Heart right ventricle (tissue), 16 donors: ENCODE data around the gene UBLCP1. TPM values are rescaled to one million over a fixed set of nuclear protein-coding genes. Genes with fewer than 3 reads are reported as not detected.
A peak's percentile ranks its signal among the peaks of the same experiment; 100 is the strongest.

ENCODE experiments used
- ATAC-seq, 8 donors: fragments of 200-7000 bp; cut with Tn5 transposase; one replicate each; pipeline ENCODE4 v1.9.1; 2020; ENCODE audit warnings: mild to moderate bottlenecking in 8 of 8, moderate library complexity in 8 of 8, moderate number of reproducible peaks in 1 of 8
- DNase-seq, 2 donors: peaks; one replicate each; pipeline ENCODE4 v3.0.0-alpha.2; 2020
- H3K27ac ChIP-seq, 10 donors: fragments of 200-600 bp; sonication (generic) in 2 of 10; one replicate each; pipeline versions ENCODE4 v1.5.0 to v1.8.0; 2020 to 2022; ENCODE audit warnings: mild to moderate bottlenecking in 3 of 10
- H3K27me3 ChIP-seq, 7 donors: fragments of 200-600 bp; one replicate each; pipeline ENCODE4 v1.8.0; 2021 to 2022; ENCODE audit warnings: mild to moderate bottlenecking in 2 of 7
- H3K36me3 ChIP-seq, 9 donors: fragments of 200-600 bp; sonication (generic) in 1 of 9; one replicate each; pipeline versions ENCODE4 v1.5.0 to v1.8.0; 2020 to 2022; ENCODE audit warnings: mild to moderate bottlenecking in 2 of 9
- H3K4me1 ChIP-seq, 9 donors: fragments of 200-600 bp; sonication (generic) in 1 of 9; one replicate each; pipeline versions ENCODE4 v1.5.0 to v1.8.0; 2020 to 2022; ENCODE audit warnings: mild to moderate bottlenecking in 4 of 9
- H3K4me3 ChIP-seq, 10 donors: fragments of 200-600 bp; sonication (generic) in 2 of 10; one replicate each; pipeline versions ENCODE4 v1.5.0 to v1.8.0; 2020 to 2022; ENCODE audit warnings: mild to moderate bottlenecking in 7 of 10, moderate library complexity in 2 of 10
- H3K9me3 ChIP-seq, 11 donors: fragments of 200-600 bp in 10 of 11; sonication (generic) in 2 of 11; one replicate each; pipeline versions ENCODE4 v1.5.0 to v1.8.0; 2013 to 2022; ENCODE audit warnings: mild to moderate bottlenecking in 2 of 11, control low read depth in 1 of 11, moderate library complexity in 1 of 11
- WGBS, 2 donors: extraction: QIAGEN DNeasy Blood & Tissue Kit; methylation state at CpG; one replicate each; pipeline ENCODE4 v1.1.7; 2013; ENCODE audit warnings: inconsistent platforms in 1 of 2; 5-methylcytosine and 5-hydroxymethylcytosine counted together
- intact Hi-C, 10 donors: fragments of 100-400 bp; cut with DNase I; formaldehyde crosslinking; loops; one replicate each; pipeline versions ENCODE4 v1.11.1 to v1.14.2; 2022
- long read RNA-seq, 3 donors: library from polyadenylated mRNA; unstranded; transcript quantifications; one replicate each; pipeline ENCODE4 v2.0.0, GENCODE V29; 2020 to 2021
- polyA plus RNA-seq, 2 donors: library from polyadenylated mRNA; stranded (reverse); fragments of 200-250 nt; gene quantifications; one replicate each; pipeline ENCODE4 v1.2.3, GENCODE V29; 2013
- total RNA-seq, 10 donors: library from RNA; stranded (reverse); fragmentation: NEBNext Ultra II Directional in 3 of 10; extraction: Animal tissue kit (Norgen Biotek cat#: 25700) in 3 of 10; gene quantifications; one replicate each; pipeline versions ENCODE4 v1.2.1 to v1.2.4, GENCODE V29; 2021 to 2023
- TF ChIP-seq, protein P1 (sequence below), 9 donors: fragments of 200-600 bp; sonication (generic) in 2 of 9; IDR thresholded peaks; one replicate each; pipeline versions ENCODE4 v1.5.0 to v1.8.0; 2021 to 2022; ENCODE audit warnings: antibody characterized with exemption in 9 of 9, mild to moderate bottlenecking in 5 of 9, moderate library complexity in 1 of 9
- donor health status: Arrhythmogenic right ventricular cardiomyopathy.
- donor health status: ischemic (EF 13 %, LVEDD 7.1; RV severe dilation, severe dysfunction).
- donor health status: healthy with polysubstance abuse.
- donor health status: DM: no; HTN: yes; CAD: no.
- donor health status: DM: no; HTN: no; CAD: no.
- donor health status: ischemic (EF 25% LVEDD 6.9; RV normal size, moderate dysfunction).
- donor health status: ischemic (EF 25% LVEDD 5.7; RV mildly dilated, moderate dysfunction).
- donor health status: healthy.
- donor health status: DM: yes; HTN: yes; CAD: no.
- donor health status: Ischemic cardiomyopathy.
- donor health status: ischemic (EF 35%, LVEDD 5.7; RV mildly dilated, moderate dysfunction).
- donor health status: nonischemic (EF 11% LVEDD 7.7; RV severe dilation, severe dysfunction).
- donor health status: DM: yes; HTN: yes; CAD: no.
- donor health status: PGD.
- donor health status: ischemic (EF 29% LVEDD 5.4; RV normal size, mild dysfunction).
- donor health status: nonischemic (EF 23%, LVEDD 6.1; RV moderate dilation, normal function).

UBLCP1 gene
- total RNA-seq (10 to 100 TPM; 11.6 to 17.0 (median 13.9) TPM), polyA plus RNA-seq (10 to 100 TPM; 12.4 to 20.9 TPM)
- long read RNA-seq, donor 1, transcript UBLCP1-201 (11 exons, 2,392 nt): major isoform, 8 of 8 reads
- long read RNA-seq, donor 1, partial matches to known transcripts: 0 of 8 reads
- long read RNA-seq, donor 1, other reads (novel, unspliced or antisense): 0 of 8 reads
- long read RNA-seq, donor 2, transcript UBLCP1-201 (11 exons, 2,392 nt): major isoform, 10 of 14 reads
- long read RNA-seq, donor 2, partial matches to known transcripts: 1 of 14 reads
- long read RNA-seq, donor 2, other reads (novel, unspliced or antisense): 3 of 14 reads
- long read RNA-seq, donor 3, transcript UBLCP1-201 (11 exons, 2,392 nt): major isoform, 47 of 49 reads
- long read RNA-seq, donor 3, partial matches to known transcripts: 1 of 49 reads
- long read RNA-seq, donor 3, other reads (novel, unspliced or antisense): 1 of 49 reads

- peak within 1 kb of the TSS; percentile 72 to 98 (median 88) for H3K27ac ChIP-seq
- H3K9me3 ChIP-seq: peaks cover 0 to 4% (median 0%) of the 10 kb centered on the region in 11 donors
- no peaks in the 10 kb centered on the region for H3K27me3 ChIP-seq
- H3K4me3 ChIP-seq: peak within 1 kb of the TSS; percentile 66 to 98 (median 90)
- H3K36me3 ChIP-seq: no peaks in the 10 kb centered on the region
- ATAC-seq (peak; percentile 93 to 96 (median 95)), DNase-seq (peak; percentile 79 to 85)
- TF ChIP-seq, protein P1, sequence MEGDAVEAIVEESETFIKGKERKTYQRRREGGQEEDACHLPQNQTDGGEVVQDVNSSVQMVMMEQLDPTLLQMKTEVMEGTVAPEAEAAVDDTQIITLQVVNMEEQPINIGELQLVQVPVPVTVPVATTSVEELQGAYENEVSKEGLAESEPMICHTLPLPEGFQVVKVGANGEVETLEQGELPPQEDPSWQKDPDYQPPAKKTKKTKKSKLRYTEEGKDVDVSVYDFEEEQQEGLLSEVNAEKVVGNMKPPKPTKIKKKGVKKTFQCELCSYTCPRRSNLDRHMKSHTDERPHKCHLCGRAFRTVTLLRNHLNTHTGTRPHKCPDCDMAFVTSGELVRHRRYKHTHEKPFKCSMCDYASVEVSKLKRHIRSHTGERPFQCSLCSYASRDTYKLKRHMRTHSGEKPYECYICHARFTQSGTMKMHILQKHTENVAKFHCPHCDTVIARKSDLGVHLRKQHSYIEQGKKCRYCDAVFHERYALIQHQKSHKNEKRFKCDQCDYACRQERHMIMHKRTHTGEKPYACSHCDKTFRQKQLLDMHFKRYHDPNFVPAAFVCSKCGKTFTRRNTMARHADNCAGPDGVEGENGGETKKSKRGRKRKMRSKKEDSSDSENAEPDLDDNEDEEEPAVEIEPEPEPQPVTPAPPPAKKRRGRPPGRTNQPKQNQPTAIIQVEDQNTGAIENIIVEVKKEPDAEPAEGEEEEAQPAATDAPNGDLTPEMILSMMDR (IDR thresholded peaks at IDR 0.05): peak in 1 of 9 donors; percentile 5
- intact Hi-C loops: loop anchor here in 8 of 10 donors (1.0 to 10.0 kb wide), 7 partner anchors 51 to 108 kb away; partner anchors contain the start of gene RNF145 (in 5 of the 8)
- WGBS, 2 donors: 0 to 1% methylated on average over 54 of the region's 54 CpGs
- H3K4me1 ChIP-seq: peaks cover 4 to 25% (median 21%) of the 10 kb centered on the region in 9 donors
Measured at GRCh38 chr5:159262859-159263568, at the start of gene UBLCP1. Gene UBLCP1 (plus strand): TSS chr5:159263290. CDS start chr5:159268916, 5,626 bp downstream.

DNA sequence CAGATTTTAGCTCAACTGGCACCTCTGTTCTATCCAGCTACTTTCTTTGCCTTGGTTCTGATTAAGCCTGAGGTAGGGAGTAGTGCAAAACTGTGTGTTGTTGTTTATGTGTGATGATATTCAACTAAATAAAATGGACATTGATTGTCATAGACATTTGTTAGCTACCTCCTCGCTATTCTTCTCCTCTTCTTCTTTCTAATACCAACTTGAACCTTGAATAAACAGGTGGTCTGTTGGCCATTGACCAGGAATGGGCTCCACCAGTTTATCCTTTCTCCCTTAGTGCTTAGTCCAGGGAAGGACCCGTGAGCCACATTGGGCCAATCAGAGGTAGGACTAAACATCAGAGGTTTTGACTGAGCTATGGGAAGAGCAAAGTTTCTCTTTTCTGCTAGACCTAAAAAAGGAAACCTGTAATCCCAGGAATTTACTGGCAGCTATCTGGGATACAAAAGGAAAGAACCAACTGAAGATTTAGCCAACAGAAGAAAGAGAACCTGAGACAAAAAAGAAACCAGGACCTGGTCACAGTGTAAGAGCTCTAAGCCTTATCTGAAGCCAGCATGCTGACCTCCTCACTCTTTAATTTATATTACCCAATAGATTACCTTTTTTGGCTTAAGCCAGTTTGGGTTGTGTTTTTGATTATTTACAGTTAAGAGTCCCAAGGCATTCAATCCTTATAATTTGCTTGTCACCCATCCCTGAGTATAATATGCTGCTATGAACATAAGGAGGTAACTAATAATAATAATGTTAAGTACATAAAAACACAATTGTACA is 48.4 kb upstream of the UBLCP1 start:
- H3K27ac ChIP-seq: no peak overlapping the region
- ATAC-seq (no peak), DNase-seq (no peak)
- intact Hi-C loops: loop anchor here in 4 of 10 donors (5.0 to 10.0 kb wide), 4 partner anchors 43 to 60 kb away; partner anchors contain the start of gene UBLCP1 (in 2 of the 4)
- 82 to 89% methylated on average over 2 of the region's 2 CpGs for WGBS, 2 donors
- peaks cover 0 to 30% (median 5%) of the 10 kb centered on the region in 9 donors for H3K4me1 ChIP-seq
- H3K4me3 ChIP-seq: no peak overlapping the region
- TF ChIP-seq, protein P1 (IDR thresholded peaks at IDR 0.05): no peak
- no peaks in the 10 kb centered on the region for H3K27me3 ChIP-seq
- no peaks in the 10 kb centered on the region for H3K9me3 ChIP-seq
- H3K36me3 ChIP-seq: no peaks in the 10 kb centered on the region

- no peaks in the 10 kb centered on the region for H3K9me3 ChIP-seq
- no peaks in the 10 kb centered on the region for H3K36me3 ChIP-seq
- DNase-seq (no peak), ATAC-seq (no peak)
- H3K4me3 ChIP-seq: no peak overlapping the region
- no peaks in the 10 kb centered on the region for H3K27me3 ChIP-seq
- TF ChIP-seq, protein P1 (IDR thresholded peaks at IDR 0.05): no peak
- peaks cover 0 to 18% (median 0%) of the 10 kb centered on the region in 9 donors for H3K4me1 ChIP-seq
- no peak overlapping the region for H3K27ac ChIP-seq
- intact Hi-C loops: loop anchor here in 1 of 10 donors (5.0 to 10.0 kb wide), 2 partner anchors 41 to 61 kb away; no protein-coding TSS in a partner anchor
- 95 to 97% methylated on average over 3 of the region's 3 CpGs for WGBS, 2 donors
Measured at GRCh38 chr5:159215886-159216285, 47.2 kb upstream of the UBLCP1 start.
